Gastrocnemius medialis (tissue), 4 donors: ENCODE data around the gene MSMO1. TPM values are rescaled to one million over a fixed set of nuclear protein-coding genes. Genes with fewer than 3 reads are reported as not detected.

Experiments used
- ATAC-seq, 2 donors: fragments of 150-250 bp; one replicate each; pipeline ENCODE4 v1.9.1; 2016
- DNase-seq, 2 donors: peaks; one replicate each; pipeline ENCODE4 v3.0.0-alpha.2; 2019
- H3K27ac ChIP-seq, 4 donors: fragments of 200-600 bp; sonication (generic); 1 replicate in 1 of 4; 2 replicates in 3 of 4; pipeline ENCODE4 v1.5.1; 2016 to 2018; ENCODE audit warnings: mild to moderate bottlenecking in 2 of 4, moderate library complexity in 1 of 4
- H3K27me3 ChIP-seq, 3 donors: fragments of 200-600 bp; sonication (generic) in 2 of 3; 1 replicate in 1 of 3; 2 replicates in 2 of 3; pipeline versions ENCODE4 v1.5.1 to v1.6.0; 2016 to 2019; ENCODE audit warnings: mild to moderate bottlenecking in 1 of 3, moderate library complexity in 1 of 3
- H3K36me3 ChIP-seq, 2 donors: fragments of 200-600 bp; sonication (generic) in 1 of 2; one replicate each; pipeline ENCODE4 v1.5.1; 2017 to 2018
- H3K4me1 ChIP-seq, 2 donors: fragments of 200-600 bp; sonication (generic) in 1 of 2; one replicate each; pipeline ENCODE4 v1.5.1; 2016 to 2017; ENCODE audit warnings: mild to moderate bottlenecking in 2 of 2
- H3K4me3 ChIP-seq, 4 donors: fragments of 200-600 bp; sonication (generic) in 3 of 4; 1 replicate in 1 of 4; 2 replicates in 3 of 4; pipeline ENCODE4 v1.5.1; 2016 to 2019; ENCODE audit warnings: mild to moderate bottlenecking in 2 of 4
- H3K9me3 ChIP-seq, 3 donors: fragments of 200-600 bp; sonication (generic) in 2 of 3; 1 replicate in 1 of 3; 2 replicates in 2 of 3; pipeline ENCODE4 v1.5.1; 2016 to 2019
- CTCF ChIP-seq, 5 experiments: fragments of 450-650 bp in 3 of 5; fragments of 200-600 bp in 2 of 5; sonication (generic) in 2 of 5; IDR thresholded peaks in 4 of 5; conservative IDR thresholded peaks in 1 of 5; 1 replicate in 4 of 5; 2 replicates in 1 of 5; pipeline ENCODE4 v1.5.1; 2016 to 2019; ENCODE audit warnings: antibody characterized with exemption in 5 of 5, mild to moderate bottlenecking in 3 of 5, moderate library complexity in 3 of 5
- POLR2A ChIP-seq, 2 donors: fragments of 450-650 bp; IDR thresholded peaks; one replicate each; pipeline ENCODE4 v1.6.1; 2017; ENCODE audit warnings: antibody characterized with exemption in 2 of 2, mild to moderate bottlenecking in 2 of 2, moderate library complexity in 2 of 2
- in situ Hi-C, 4 donors: fragments of 200-750 bp; cut with MboI; loops; one replicate each; pipeline versions ENCODE4 v1.15.0 to v1.8.0; 2017; ENCODE audit warnings: low sequenced_read_pairs in 4 of 4
- intact Hi-C: fragments of 100-400 bp; cut with DNase I; formaldehyde crosslinking; loops from one replicate; pipeline ENCODE4 v1.15.1; 2023; ENCODE audit warnings: low total_unique reads
- total RNA-seq, 4 donors: library from RNA; depleted of rRNA; stranded (reverse); fragments of >200 nt; gene quantifications; one replicate each; pipeline versions ENCODE4 v1.1.0 to v1.2.3, GENCODE V29; 2016

Gene MSMO1
- total RNA-seq, 4 donors from 2014 or later = 3.9 to 7.7 (median 4.1) TPM

- no peak for TF ChIP-seq POLR2A (IDR thresholded peaks at IDR 0.05)
- no peak for TF ChIP-seq CTCF (IDR thresholded peaks at IDR 0.05 in 4 of 5, conservative IDR thresholded peaks at IDR 0.05 in 1 of 5)
- Histone ChIP-seq H3K36me3 (no peaks in the 10 kb centered on the region), H3K4me1 (peaks cover 10 to 14% of the 10 kb centered on the region in 2 donors), H3K27ac (no peak overlapping the region), H3K9me3 (no peaks in the 10 kb centered on the region), H3K27me3 (no peaks in the 10 kb centered on the region), H3K4me3 (no peak overlapping the region)
- intact Hi-C loops = no loop called here
- DNase-seq (no peak), ATAC-seq (no peak)
- in situ Hi-C loops = loop anchor here in 2 of 4 donors (10.0 to 25.0 kb wide), 2 partner anchors 118 to 216 kb away; partner anchors contain the start of genes KLHL2 (in 1 of the 2) and TMEM192 (in 1 of the 2)
Observed at GRCh38 chr4:165330666-165331065, 3.2 kb downstream of the MSMO1 start.

- intact Hi-C loops = no loop called here
- TF ChIP-seq CTCF (IDR thresholded peaks at IDR 0.05 in 4 of 5, conservative IDR thresholded peaks at IDR 0.05 in 1 of 5) (no peak), POLR2A (IDR thresholded peaks at IDR 0.05) (no peak)
- no peak for ATAC-seq
- DNase-seq = no peak
- Histone ChIP-seq H3K27ac (no peak overlapping the region), H3K4me3 (no peak overlapping the region), H3K27me3 (no peaks in the 10 kb centered on the region), H3K4me1 (peaks cover 10 to 14% of the 10 kb centered on the region in 2 donors), H3K36me3 (no peaks in the 10 kb centered on the region), H3K9me3 (no peaks in the 10 kb centered on the region)
- in situ Hi-C loops = loop anchor here in 2 of 4 donors (10.0 to 25.0 kb wide), 2 partner anchors 119 to 217 kb away; partner anchors contain the start of genes KLHL2 (in 1 of the 2) and TMEM192 (in 1 of the 2)
Observed at GRCh38 chr4:165331359-165331758, 3.9 kb downstream of the MSMO1 start.

- no peak for DNase-seq
- in situ Hi-C loops = loop anchor here in 2 of 4 donors (10.0 to 25.0 kb wide), 2 partner anchors 120 to 217 kb away; partner anchors contain the start of genes KLHL2 (in 1 of the 2) and TMEM192 (in 1 of the 2)
- no peaks in the 10 kb centered on the region for H3K36me3 ChIP-seq
- no peaks in the 10 kb centered on the region for H3K9me3 ChIP-seq
- intact Hi-C loops = no loop called here
- H3K4me1 ChIP-seq = peaks cover 10 to 14% of the 10 kb centered on the region in 2 donors
- H3K27ac ChIP-seq = no peak overlapping the region
- no peak overlapping the region for H3K4me3 ChIP-seq
- no peak for ATAC-seq
- no peaks in the 10 kb centered on the region for H3K27me3 ChIP-seq
- TF ChIP-seq CTCF (IDR thresholded peaks at IDR 0.05 in 4 of 5, conservative IDR thresholded peaks at IDR 0.05 in 1 of 5) (no peak), POLR2A (IDR thresholded peaks at IDR 0.05) (no peak)
Observed at GRCh38 chr4:165331823-165332222, 4.4 kb downstream of the MSMO1 start.

- intact Hi-C loops = no loop called here
- Histone ChIP-seq H3K27me3 (no peaks in the 10 kb centered on the region), H3K4me1 (peaks cover 10 to 14% of the 10 kb centered on the region in 2 donors), H3K27ac (no peak overlapping the region), H3K36me3 (no peaks in the 10 kb centered on the region), H3K4me3 (no peak overlapping the region), H3K9me3 (no peaks in the 10 kb centered on the region)
- no peak for DNase-seq
- TF ChIP-seq CTCF (IDR thresholded peaks at IDR 0.05 in 4 of 5, conservative IDR thresholded peaks at IDR 0.05 in 1 of 5) (no peak), POLR2A (IDR thresholded peaks at IDR 0.05) (no peak)
- ATAC-seq = no peak
- in situ Hi-C loops = loop anchor here in 2 of 4 donors (10.0 to 25.0 kb wide), 2 partner anchors 120 to 218 kb away; partner anchors contain the start of genes KLHL2 (in 1 of the 2) and TMEM192 (in 1 of the 2)
Observed at GRCh38 chr4:165332502-165332901, 5.0 kb downstream of the MSMO1 start.
